NCI-H2029 (cell line): ENCODE results near the gene IMMT.

Source experiments
- DNase-seq: peaks from one replicate; lab custom pipeline; 2025; lab: John Stamatoyannopoulos, UW

Gene IMMT

GRCh38 chr2:86199834-86200177, 4.5 kb upstream of the IMMT start:
- no peak for DNase-seq

DNA sequence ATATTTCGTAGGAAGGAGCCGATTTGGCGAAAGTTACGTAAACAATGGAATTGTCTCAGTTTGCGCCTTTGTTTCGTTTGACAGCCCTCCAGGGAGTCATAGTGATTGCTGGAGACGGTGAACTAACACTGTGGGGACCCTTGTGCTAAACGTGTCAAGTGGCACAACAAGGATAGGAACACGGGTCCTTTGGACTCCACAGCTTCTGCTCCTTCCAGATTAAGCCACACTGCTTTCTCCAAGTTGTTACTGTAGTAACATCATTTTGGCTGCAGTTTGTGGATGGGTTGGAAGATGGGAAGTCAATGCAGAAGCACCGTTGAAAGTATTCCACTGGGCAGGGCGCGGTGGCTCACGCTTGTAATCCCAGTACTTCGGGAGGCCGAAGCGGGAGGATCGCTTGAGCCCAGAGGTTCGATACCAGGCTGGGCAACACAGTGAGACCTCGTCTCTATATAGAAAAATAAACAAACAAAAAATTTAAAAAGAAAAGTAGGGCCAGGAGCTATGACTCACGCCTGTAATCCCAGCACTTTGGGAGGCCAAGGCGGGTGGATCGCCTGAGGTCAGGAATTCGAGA, 636 bp upstream of the IMMT start:
- DNase-seq: peak; percentile 31

DNA sequence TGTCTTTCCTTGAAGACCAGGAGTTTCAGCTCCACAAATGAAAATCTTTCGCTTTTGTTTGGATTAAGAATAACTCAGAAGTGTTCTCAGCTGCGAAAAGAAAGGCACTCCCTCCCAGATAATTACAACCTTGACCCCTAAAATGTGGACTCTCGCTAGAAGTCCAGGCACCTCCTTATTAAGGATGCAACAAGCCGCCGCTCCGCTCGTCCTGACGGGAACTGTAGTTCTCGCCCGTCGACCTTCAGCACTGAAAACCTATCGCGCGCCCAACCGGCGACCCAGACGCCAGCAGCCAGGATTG, 559 bp downstream of the IMMT start:
- no peak for DNase-seq

DNA sequence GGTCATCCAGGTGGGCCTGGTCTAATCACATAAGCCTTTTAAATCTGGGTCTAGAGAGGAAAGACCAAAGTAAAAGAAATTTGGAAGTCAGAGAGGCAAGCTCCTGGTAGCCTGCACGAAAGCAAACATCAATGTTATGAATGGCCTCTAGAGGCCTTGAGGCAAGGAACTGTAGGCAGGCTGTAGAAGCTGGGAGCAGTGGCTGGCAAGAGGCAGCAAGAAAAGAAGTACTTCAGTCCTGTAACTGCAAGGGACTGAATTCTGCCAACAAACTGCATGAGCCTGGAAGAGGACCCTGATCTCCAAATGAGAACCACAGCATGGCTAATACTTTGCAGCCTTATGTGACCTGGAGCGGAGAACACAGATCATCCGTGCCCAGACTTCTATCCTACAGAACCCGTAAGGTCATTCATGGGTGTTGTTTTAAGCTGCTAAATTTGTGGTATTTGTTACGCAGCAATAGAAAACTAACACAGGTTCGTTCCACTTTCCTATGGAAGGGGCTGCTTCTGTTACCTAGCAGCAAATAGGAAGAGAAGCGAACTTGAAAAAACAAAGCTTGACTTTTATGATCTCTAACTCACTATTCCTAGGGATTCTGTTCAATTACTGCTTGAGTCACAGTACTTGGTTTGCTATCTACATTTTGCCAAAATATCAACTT, 1.2 kb downstream of the IMMT start:
- DNase-seq: no peak

- DNase-seq: no peak
These were observed 5.4 kb downstream of the IMMT start for GRCh38 chr2:86189782-86190416.

GRCh38 chr2:86186431-86186830, 8.8 kb downstream of the IMMT start:
- DNase-seq: no peak

DNA sequence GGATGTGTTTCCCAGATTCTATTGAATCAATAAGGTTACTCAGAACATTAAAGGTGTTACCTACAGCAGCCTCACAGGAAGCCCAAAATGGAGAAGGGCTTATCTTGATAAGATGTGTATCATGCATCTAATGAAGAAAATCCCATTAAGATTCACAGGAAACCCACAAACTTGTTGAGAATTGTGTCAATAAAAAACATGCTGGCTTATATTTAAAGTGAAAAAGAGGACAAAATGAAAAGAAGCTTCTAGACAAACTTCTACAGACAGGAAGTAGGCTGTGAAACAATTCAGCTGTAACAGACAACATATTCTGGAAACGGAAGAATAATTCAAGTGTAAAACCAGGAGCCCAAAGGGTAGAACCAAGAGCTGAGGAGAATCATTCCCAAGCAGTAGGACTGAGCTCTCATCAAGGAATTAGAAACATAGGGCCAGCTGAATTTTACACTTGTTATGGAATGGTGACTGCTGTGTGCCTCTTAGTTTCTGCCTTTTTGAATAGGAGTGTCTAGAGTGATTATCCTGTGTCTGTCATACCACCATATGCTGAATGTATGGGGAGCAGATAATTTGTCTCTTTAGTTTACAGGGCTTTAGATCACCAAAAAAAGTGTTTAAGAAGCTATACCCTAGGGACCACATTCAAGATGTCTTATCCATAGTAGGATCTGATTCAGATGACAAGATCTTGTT, 9.6 kb downstream of the IMMT start:
- no peak for DNase-seq

- DNase-seq: no peak
These were observed 18.7 kb downstream of the IMMT start for GRCh38 chr2:86176597-86176996.

DNA sequence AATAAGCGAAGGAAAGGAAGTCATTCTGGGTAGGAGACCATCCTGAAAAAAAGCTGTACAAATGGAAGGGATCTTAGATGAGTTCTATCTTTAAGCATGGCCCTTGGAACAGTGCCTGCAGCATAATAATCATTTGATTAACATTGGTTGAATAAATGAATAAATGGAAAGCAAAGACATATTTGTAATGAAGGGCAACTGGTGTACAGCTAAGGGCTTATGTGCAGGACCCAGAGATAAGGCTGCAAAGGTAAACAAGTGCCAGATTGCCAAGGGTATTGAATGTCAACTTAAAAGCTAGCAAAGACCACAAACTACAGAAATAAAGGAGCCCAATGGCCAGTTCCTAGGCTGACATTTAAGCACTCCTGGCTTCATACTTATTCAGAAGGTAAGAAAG, 19.4 kb downstream of the IMMT start:
- no peak for DNase-seq

DNA sequence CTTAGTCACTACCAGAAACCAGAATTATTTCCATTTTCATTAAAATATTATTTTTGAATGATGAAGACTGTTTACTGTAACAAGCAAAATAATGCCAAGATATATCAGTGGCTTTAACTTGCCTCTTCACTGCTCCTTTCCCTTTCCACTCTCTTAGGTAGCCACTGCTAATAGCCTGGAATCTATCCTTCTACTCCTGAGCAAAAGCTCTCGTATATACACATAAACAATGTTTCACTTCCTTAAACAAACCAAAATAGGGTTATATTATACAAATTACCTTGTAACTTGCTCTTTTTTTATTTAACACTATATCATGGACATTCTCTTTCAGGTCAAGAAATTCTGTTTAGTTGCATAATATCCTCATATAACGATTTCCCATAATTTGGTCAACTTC, 20.8 kb downstream of the IMMT start:
- DNase-seq: no peak

- no peak for DNase-seq
These were observed 22.7 kb downstream of the IMMT start for GRCh38 chr2:86172610-86173009.

GRCh38 chr2:86171295-86171694, 24.0 kb downstream of the IMMT start:
- no peak for DNase-seq

- DNase-seq: no peak
These were observed 24.8 kb downstream of the IMMT start for GRCh38 chr2:86170449-86170848.

DNA sequence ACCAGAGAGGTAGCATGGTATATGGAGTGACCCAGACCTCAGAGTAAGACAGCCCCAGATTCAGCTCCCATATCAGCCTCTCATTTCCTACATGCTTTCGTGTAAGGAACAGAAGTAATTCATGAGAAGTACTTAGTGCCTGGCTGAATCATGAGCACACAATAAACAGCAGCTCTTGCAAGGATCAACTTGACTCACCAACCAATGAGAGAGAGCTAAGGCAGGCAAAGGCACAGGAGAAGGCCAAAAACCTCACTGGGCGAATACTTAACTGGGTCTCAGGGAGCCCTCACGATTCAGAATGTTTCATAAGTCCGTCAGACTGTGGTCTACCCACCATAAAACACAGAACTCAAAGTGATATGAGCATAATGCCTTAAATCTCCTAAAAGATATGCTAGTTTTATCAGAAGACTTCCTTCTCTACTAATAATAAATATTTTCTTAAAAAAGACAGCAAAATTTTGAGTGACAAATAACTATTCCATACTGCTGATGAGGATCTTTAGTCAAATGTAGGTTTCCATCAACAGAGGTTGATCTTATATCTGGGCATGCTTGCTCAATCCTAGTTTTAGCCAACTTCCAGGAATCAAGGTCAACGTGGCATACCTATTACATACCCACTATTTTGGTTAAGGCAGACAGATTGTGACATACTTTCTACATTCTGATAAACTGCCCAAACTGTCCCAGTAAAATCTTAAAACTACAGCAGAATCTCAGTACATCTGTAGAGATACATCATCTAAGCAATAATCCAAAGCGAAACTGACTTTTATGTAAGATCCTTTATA, 34.9 kb downstream of the IMMT start:
- DNase-seq: no peak

GRCh38 chr2:86158286-86158685, 37.0 kb downstream of the IMMT start:
- DNase-seq: no peak

DNA sequence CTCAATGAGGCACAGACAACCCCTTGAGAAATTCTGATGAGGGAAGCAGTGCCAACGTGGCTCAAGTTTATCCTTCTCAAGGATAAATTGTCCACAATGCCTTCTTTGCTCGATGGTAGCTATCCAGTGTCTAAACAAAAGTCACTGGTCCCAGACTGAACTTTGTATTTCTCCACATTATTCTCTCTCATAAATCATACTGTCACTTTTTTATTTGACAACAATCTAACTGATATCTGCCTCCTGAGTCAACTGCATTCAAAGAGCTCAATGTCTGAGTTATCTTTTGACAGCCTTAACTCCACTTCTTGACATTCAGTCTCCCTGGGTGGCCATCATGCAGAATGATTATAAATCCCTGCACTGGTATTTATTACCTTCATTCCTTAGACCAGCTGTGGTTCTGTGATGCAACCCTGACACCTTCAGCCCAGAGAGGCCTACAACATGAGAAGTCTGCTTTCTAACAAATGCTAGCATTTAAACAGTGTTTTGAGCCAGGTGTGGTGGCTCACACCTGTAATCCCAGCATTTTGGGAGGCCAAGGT, 38.2 kb downstream of the IMMT start:
- DNase-seq: no peak

- DNase-seq: no peak
These were observed 44.8 kb downstream of the IMMT start for GRCh38 chr2:86150502-86150901.

GRCh38 chr2:86147793-86148192, 47.5 kb downstream of the IMMT start:
- DNase-seq: no peak

DNA sequence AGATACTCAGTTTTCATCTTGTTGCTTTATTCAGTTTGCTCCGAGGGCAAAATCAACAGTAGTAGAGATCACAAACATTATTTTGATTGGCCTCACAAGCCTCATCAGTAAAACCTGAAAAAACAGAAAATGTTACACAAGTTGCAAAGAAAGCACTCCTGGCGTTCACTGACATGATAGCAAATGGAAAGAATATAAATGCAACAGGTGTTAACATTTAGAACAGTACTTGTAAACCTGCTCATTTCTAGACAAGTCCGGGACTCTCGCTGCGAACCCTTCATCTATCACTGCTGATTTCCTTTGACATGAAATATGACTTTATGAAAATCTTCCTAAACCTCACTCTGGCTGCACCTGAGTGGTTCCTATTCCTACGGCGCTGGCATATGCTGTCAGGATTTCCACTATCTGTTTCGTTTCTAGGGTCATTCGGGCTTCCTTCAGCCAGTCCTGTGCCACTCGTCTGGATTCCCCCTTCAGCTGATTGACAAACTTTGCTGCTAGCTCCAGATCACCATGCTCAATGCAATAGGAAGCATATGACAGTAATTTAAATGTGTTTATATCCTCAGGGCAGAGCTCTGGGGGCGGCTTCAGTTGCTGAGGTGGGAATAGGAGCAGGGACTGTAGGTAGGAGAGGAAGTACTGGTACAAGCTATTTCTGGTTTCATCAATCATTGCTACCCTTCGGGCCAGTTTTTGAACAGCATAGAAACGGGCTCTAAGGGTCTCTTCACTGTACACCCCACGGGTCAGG, 51.2 kb downstream of the IMMT start:
- no peak for DNase-seq

- DNase-seq: no peak
These were observed 52.0 kb downstream of the IMMT start for GRCh38 chr2:86143307-86143706.

- no peak for DNase-seq
These were observed 52.6 kb downstream of the IMMT start for GRCh38 chr2:86142436-86143257.
